ENCODE results near the gene MTHFR. TPM values are rescaled to one million over a fixed set of nuclear protein-coding genes. Genes with fewer than 3 reads are reported as not detected.

MTHFR gene
- total RNA-seq, 1 experiment from 2014 or later = 22.2 TPM

- no peaks in the 10 kb centered on the region for H3K9me2 ChIP-seq (ENCODE audit: insufficient read depth)
- H3K27me3 ChIP-seq (ENCODE audit: insufficient read depth, low read depth) = no peaks in the 10 kb centered on the region
- H3K4me2 ChIP-seq = no peak overlapping the region
- POLR2A ChIA-PET (ENCODE audit: unreplicated experiment) = interaction anchor here (0.7 kb wide), 1 partner anchor 8 kb away, joined by 3 read pairs; no protein-coding TSS in a partner anchor
- DNase-seq = no peak
- H3K27ac ChIP-seq = no peak overlapping the region
- H3K36me3 ChIP-seq (ENCODE audit: low read depth) = no peaks in the 10 kb centered on the region
- H2AFZ ChIP-seq = no peak overlapping the region
- no peaks in the 10 kb centered on the region for H3K9me3 ChIP-seq (ENCODE audit: insufficient read depth, low read depth)
- CTCF ChIA-PET = no interaction called here
- no TSS peak for BruUV-seq (replicated peaks)
- no peaks in the 10 kb centered on the region for H4K20me1 ChIP-seq (ENCODE audit: insufficient read depth)
- intact Hi-C loops (cut with micrococcal nuclease; ENCODE audit: unreplicated experiment) = no loop called here
- no peak overlapping the region for H3K4me3 ChIP-seq
- H3F3A ChIP-seq (ENCODE audit: insufficient read depth, low read depth) = no peaks in the 10 kb centered on the region
- no peaks in the 10 kb centered on the region for H3K4me1 ChIP-seq (replicated peaks; ENCODE audit: insufficient read depth)
- no peak for TF ChIP-seq EZH2 (IDR thresholded peaks at IDR 0.05; ENCODE audit: low read depth)
- TF ChIP-seq, protein P1, sequence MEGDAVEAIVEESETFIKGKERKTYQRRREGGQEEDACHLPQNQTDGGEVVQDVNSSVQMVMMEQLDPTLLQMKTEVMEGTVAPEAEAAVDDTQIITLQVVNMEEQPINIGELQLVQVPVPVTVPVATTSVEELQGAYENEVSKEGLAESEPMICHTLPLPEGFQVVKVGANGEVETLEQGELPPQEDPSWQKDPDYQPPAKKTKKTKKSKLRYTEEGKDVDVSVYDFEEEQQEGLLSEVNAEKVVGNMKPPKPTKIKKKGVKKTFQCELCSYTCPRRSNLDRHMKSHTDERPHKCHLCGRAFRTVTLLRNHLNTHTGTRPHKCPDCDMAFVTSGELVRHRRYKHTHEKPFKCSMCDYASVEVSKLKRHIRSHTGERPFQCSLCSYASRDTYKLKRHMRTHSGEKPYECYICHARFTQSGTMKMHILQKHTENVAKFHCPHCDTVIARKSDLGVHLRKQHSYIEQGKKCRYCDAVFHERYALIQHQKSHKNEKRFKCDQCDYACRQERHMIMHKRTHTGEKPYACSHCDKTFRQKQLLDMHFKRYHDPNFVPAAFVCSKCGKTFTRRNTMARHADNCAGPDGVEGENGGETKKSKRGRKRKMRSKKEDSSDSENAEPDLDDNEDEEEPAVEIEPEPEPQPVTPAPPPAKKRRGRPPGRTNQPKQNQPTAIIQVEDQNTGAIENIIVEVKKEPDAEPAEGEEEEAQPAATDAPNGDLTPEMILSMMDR (conservative IDR thresholded peaks at IDR 0.05) = no peak
- H3K79me2 ChIP-seq (ENCODE audit: low read depth) = no peaks in the 10 kb centered on the region
Observed at GRCh38 chr1:11841245-11842153, 35.7 kb upstream of the MTHFR start.

DNA sequence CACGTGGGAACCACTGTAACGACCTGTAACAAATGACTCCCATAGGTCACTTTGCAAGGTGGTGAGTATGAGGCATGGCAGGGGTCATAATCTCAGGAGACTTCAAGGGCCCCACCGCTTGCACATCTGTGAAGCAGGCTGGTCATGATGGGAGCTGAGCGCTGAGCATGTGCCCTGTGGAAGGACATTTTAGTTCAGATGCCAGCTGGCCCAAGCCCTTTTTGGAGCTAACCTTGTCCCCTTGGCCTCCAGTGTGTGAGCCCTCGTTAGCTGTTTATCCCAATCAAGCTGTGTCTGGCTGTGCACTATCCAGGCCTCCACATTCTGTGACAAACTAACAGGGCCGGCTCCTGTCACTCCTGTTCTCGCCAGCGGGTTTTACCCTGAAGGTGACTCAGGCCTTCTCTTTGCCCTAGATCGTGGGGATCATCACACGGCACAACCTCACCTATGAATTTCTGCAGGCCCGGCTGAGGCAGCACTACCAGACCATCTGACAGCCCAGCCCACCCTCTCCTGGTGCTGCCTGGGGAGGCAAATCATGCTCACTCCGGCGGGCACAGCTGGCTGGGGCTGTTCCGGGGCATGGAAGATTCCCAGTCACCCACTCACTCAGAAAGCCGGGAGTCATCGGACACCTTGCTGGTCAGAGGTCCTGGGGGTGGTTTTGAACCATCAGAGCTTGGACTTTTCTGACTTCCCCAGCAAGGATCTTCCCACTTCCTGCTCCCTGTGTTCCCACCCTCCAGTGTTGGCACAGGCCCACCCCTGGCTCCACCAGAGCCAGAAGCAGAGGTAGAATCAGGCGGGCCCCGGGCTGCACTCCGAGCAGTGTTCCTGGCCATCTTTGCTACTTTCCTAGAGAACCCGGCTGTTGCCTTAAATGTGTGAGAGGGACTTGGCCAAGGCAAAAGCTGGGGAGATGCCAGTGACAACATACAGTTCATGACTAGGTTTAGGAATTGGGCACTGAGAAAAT is 34.3 kb upstream of the MTHFR start:
- Histone ChIP-seq H3K27me3 (ENCODE audit: insufficient read depth, low read depth) (no peaks in the 10 kb centered on the region), H3K79me2 (ENCODE audit: low read depth) (no peaks in the 10 kb centered on the region), H3K4me2 (no peak overlapping the region), H2AFZ (no peak overlapping the region), H3K4me1 (replicated peaks; ENCODE audit: insufficient read depth) (no peaks in the 10 kb centered on the region), H3K4me3 (no peak overlapping the region), H4K20me1 (ENCODE audit: insufficient read depth) (no peaks in the 10 kb centered on the region), H3F3A (ENCODE audit: insufficient read depth, low read depth) (no peaks in the 10 kb centered on the region), H3K9me2 (ENCODE audit: insufficient read depth) (no peaks in the 10 kb centered on the region), H3K36me3 (ENCODE audit: low read depth) (no peaks in the 10 kb centered on the region), H3K9me3 (ENCODE audit: insufficient read depth, low read depth) (no peaks in the 10 kb centered on the region), H3K27ac (no peak overlapping the region)
- no TSS peak for BruUV-seq (replicated peaks)
- intact Hi-C loops (cut with micrococcal nuclease; ENCODE audit: unreplicated experiment) = loop anchor here (5.0 to 10.0 kb wide), 2 partner anchors 142 to 365 kb away; partner anchors contain the start of gene MFN2
- ChIA-PET CTCF (no interaction called here), POLR2A (ENCODE audit: unreplicated experiment) (interaction anchor here (0.5 to 0.7 kb wide), 2 partner anchors 9 to 68 kb away, joined by 3 to 4 read pairs; no protein-coding TSS in a partner anchor)
- TF ChIP-seq, protein P1 (conservative IDR thresholded peaks at IDR 0.05) = no peak
- TF ChIP-seq EZH2 (IDR thresholded peaks at IDR 0.05; ENCODE audit: low read depth) = no peak
- DNase-seq = no peak

Data from PC-9 (cell line).